ENCODE data around the gene KIRREL1.
A peak's percentile ranks its signal among the peaks of the same experiment; 100 is the strongest.

Gene KIRREL1

DNA sequence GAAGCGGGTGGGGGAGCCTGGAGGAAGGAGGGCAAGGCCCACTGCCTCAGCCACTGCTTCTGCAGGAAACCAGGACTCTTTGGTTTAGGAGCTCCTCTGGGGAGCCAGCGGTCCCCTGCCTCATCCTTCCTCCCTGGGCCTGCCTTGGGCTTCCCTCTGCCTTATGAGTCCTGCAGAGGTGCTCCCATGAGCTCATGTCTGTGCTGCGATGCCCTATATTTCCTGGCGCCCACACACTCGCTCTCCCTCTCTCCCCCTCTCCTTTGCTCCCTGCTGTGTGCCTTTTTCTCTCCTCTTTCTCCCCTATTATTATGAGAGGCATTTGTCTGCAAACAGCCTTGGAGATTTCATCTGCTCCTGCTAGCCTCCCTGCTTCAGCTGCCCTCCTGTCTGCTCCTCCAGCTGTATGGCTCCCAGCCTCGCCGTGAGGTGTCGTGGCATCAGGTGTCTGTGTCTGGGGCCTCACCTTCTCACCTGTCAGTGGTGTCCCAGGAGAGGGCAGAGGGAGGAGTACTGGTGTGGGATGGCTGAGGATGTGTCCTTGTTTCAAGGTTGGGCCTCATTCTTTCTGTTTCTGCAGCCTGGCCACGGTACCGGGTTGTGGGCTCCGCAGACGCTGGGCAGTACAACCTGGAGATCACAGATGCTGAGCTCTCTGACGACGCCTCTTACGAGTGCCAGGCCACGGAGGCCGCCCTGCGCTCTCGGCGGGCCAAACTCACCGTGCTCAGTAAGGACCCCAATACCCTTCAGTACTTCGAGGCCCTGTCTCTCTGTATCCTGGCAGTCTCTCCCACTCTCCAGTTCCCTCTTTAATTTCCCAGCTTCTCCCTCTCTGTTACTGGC is 84.2 kb downstream of the KIRREL1 start:
- DNase-seq, result no peak

DNA sequence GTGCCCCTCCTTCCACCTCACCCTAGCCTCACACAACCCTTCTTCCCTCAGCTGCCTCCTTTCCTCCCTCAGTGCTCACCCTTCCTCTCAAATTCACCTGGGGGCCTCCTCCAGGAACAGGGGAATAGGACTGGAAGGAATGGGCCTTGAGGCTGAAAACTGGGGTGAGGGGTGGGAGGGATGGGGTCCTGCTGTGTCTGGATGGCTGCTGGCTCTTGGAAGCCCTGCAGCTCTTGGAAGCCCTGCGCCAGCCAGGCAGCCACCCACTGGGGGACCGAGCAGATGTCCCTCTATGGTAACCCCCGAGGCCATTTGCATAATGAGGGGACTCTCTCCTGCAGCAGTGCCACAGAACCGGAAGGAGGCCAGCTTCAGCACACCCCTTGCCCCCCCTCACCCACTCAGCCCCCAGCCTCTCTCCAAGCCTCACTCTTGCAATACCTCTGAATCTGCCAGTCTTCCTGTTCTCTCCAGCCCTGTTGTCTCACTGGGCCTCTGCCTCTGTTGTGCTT is 85.2 kb downstream of the KIRREL1 start:
- DNase-seq, result no peak

DNA sequence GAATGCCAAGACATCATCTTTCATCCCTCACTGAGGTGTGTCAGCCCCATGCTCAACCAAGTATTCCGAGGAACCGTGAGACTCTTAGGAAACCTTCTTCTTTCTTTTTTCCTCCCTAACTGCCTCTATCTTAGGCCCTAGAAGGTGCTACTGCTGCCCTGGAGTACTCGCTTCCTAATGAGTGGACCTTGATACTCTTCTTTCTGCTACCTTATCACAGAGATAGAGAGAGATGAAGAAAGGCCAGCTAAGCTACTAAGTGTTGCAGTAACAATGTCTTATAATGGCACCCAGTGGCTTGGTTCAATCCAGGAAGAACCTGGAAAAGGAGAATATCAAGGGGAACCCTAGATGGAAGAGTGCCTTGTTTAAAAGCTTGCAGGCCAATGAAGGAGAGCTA is 86.6 kb downstream of the KIRREL1 start:
- no peak for DNase-seq

DNA sequence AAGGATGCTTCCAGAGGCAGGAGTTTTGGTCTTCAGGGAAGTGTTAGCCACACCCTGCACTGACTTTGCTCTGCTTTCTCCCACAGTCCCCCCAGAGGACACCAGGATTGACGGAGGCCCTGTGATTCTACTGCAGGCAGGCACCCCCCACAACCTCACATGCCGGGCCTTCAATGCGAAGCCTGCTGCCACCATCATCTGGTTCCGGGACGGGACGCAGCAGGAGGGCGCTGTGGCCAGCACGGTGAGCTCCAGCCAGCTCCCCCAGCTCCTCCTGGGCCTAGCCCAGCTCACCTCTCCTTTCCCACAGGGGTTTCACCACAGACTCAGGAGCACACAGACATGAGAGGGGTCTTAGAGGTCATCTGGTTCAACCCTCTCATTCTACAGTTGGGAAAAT is 90.9 kb downstream of the KIRREL1 start:
- no peak for DNase-seq

DNA sequence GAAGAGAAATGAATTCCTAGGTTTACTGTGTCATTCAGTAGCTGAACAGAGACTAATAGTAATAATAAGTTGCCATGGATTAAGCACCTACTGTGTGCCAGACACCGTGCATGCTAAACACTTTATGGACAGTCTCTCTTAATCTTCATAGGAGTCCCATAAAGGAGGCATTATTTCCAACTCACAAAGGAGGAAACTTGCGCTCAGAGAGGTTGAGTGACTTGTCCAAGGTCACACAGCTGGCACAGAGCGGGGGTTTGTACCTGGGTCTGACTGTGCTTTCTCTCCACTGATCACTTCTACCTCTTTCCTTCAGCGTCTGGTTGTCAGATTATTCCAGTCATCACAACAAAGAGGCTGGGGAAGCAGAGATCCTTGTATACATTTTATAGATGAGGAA is 91.3 kb downstream of the KIRREL1 start:
- no peak for DNase-seq

DNA sequence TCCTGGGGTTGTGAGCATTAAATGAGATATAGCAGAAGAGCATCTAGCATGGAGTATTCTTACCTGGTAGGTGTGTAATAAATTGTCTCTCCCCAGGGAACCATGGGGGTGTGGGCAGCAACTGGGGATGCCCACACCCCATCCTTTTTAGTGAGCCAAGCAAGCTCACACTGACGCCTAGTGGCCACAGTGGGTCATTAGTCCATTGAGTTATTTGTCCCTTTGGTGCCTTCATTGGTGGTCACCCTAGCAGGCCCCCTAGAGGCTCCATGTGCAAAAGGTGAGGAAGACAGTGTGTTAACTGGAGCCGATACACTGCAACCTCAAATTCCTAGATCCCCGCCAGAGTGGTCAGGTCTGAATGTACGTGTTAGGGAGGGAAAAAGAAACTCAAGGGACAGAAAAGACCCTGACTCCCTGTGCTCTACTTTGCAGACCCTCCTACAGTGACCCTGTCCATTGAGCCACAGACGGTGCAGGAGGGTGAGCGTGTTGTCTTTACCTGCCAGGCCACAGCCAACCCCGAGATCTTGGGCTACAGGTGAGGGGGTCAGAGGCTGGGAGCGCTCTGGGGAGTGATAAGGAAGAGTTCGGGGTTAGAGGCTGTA is 94.0 kb downstream of the KIRREL1 start:
- peak; percentile 41 for DNase-seq

DNA sequence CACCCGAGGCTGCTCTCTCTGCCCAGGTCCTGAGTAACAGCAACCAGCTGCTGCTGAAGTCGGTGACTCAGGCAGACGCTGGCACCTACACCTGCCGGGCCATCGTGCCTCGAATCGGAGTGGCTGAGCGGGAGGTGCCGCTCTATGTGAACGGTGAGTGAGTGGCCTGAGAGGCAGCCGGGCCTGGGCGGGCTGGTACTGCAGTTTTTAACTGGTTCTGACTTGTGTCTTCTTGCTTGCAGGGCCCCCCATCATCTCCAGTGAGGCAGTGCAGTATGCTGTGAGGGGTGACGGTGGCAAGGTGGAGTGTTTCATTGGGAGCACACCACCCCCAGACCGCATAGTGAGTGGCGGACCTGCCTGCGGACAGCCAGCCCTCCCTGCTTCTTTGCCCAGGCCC is 96.0 kb downstream of the KIRREL1 start:
- no peak for DNase-seq

DNA sequence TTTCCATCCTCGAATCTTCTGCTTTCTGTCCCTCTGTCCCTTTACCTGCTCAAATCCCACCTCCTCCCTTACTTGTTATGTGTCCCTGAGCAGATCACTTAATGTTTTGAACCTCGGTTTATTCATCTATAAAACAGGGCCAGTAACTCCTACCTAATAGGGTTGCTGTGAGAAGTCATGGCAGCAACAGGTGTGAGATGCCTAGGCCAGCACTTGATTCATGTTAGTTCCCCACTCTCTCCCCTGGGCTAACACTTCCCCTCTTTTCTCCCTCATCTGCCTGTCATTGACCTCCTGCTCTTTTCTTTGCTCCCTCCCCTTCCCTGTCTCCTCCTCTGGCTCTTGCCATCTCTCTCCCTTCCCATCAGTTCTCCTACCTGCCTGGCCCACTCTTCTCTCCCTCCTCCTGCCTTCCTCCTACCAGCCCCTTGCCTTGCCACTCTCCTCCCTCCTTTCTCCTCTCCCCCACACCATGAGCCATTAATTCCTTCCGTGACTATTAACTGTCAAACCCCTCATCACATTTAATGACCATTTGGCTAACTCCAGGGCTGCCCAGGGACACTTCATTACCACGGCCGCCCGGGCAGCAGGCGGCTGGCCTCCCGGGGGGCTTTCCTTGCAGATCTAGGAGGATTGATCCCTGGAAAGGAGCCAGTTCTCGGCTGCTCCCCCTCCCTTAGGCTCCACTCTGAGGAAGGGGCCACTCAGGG is 96.6 kb downstream of the KIRREL1 start:
- DNase-seq, result no peak

DNA sequence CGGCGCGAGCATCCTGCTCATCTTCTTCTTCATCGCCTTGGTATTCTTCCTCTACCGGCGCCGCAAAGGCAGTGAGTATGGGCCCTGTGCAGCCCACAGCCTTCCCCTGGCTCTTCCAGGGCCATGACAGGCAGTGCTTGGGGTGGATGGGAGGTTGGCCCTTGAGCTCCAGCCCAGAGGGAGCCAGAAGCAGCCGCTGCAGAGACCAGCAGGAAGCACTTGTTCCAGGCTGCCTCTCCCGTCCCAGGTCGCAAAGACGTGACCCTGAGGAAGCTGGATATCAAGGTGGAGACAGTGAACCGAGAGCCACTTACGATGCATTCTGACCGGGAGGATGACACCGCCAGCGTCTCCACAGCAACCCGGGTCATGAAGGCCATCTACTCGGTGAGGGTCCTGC is 99.9 kb downstream of the KIRREL1 start:
- DNase-seq, result no peak

DNA sequence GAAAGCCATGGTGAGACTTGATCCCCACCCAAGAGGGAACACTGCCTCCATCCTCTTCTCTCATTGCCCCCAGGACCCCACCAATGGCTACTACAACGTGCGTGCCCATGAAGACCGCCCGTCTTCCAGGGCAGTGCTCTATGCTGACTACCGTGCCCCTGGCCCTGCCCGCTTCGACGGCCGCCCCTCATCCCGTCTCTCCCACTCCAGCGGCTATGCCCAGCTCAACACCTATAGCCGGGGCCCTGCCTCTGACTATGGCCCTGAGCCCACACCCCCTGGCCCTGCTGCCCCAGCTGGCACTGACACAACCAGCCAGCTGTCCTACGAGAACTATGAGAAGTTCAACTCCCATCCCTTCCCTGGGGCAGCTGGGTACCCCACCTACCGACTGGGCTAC is 101.1 kb downstream of the KIRREL1 start:
- no peak for DNase-seq

DNA sequence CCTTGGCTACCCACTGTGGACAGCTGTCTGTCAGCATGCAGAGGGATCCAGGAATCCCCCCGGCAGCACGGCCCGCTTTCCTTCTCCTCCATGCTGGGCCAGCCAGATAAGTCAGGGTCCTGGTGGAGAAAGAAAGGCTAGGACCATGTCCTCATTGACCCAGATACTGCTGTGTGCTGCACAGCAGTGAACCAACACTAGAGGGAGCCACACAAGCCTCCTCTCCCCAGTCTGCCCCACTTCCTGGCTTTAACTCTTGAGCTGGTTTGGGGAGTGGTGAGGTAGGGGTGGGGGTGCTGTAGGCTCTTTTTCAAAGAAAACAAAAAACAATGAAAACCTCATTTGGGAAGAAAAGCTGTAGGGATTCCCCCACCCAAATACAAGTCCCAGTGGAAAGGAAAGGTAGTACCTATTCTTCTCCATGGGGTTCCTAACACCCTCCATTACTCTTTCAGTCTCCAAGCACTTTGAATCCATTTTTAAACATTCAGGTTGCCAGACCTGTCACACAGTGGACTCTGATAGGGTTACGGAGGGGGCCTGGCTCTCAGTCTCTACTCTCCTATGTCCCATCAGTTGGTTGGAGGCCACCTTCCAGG is 102.4 kb downstream of the KIRREL1 start:
- no peak for DNase-seq

DNA sequence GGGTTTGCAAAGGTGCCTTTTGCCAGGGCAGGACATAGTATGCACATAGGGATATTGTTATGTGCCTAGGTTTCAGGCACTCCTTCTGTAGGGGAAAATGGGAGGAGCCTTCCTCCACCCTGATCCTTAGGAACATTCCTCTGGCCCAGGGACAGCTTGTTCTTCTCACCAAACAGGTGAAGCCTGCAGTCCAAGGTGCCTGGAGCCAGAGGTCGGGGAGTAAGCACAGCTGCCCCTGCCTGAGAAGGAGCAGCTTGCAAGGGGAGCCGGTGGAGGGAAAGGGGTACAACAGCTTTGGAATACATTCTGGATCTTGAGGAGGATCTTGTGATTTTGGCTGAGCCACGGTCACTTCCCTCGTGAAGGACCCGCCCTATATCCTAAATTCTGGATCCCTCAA is 104.8 kb downstream of the KIRREL1 start:
- no peak for DNase-seq

DNA sequence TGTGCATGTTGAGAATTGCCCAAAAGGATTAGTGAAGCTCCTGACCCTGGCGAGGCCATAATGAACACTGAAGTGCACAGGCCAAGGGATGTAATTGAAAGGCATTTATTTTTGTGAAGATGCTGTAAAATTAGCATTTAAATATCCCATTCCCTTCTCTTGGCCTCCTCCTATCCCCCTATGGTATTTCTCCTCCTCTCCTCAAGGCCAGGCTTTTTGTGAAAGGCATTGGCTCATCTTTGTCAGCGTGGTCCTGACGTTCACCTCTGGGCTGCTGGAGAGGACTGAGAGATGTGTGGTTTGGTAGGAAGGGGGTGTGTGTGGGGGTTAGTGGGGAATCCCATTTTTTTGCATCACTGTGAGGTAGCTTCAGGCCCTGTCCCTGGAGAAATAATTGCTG is 105.7 kb downstream of the KIRREL1 start:
- DNase-seq, result no peak

DNA sequence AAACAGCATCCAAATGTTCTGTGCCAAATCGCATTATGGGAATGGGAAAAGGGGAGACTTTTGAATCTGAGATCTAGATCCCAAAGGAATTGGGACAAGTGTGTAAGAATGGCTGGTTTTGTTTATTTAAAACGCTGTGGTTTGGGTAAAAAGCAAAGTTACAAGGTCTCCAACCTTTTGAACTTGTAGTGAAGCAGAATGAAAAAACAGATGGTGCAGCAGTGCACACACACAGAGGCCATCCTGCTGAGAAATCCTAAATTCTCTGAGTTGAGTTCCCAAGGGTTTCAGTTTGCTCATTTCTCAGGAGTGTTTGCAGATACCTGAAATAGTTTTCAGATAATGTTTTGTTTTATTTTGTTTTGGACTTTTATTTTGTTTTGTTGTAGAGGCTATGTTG is 107.1 kb downstream of the KIRREL1 start:
- DNase-seq, result no peak

DNA sequence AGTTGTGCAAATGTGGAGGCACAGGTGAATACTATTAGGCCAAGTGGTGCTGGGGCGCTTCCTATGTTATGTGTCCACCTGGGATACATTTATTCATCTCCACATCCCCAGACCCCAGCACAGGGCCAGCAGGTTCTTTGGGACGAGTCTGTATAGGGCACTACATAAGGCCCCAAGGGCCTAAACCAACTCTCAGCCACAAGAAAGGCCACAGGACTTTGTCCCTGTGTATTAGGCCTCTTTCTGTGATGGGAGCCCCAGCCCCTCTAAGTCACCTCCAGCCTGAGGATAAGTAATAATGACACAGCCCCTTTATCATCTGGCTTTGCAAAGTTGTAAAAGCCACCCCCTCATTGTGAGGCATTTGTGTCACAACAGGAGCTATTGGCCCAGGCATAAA is 108.0 kb downstream of the KIRREL1 start:
- no peak for DNase-seq

DNA sequence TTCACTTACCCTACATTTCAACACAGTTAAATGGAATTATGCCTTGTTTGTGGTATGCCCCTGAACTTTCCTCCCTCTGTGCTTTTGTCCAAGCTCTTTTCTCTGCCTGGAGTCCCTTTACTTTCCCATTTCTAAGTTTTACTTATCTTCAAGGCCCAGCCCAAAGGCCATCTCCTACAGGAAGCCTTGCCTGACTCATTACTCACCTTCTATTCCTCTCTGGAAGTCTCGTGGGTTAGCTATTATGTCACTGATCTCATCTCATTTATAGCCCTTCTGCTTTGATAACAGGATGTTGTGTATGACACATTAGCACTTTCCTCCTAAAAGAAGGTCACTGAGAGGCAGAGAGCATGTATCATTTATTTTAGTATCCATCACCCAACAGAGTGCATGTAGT is 108.5 kb downstream of the KIRREL1 start:
- no peak for DNase-seq

DNA sequence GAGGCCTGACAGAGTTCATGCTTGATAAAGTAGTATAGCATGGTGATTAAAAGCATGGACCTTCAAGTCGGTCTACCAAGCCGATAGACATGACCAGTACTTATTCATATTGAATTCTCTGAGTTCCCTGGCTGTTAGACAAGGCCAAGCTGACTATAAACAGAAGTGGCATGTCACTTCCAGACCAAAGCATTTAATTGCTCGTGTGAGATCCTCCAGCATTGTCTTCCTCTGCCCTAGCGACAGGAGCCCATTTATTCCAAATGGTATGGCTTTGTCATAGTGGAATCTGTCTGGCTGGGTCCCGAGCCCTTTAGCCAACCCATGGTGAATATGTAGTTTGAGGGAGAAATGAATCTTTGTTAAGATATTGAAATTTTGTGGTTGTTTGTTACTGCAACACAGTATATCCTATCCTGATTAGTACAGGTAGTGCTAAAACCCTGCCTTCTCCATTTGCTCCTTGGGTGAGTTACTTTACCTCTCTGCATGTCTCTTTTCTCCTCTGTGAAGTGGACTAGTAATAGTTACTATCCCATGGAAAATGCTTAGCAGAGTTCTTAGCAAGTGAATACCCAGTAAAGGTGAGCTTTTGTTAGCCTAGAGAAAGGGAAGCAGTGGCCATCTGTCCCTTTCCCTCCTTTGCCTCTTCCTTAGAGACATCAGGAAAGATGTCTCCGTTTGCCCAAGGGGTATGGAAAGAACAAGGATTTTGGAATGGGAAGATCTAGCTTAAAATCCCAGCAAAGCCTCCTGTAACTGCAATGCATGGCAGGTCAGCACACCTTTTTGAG is 109.6 kb downstream of the KIRREL1 start:
- DNase-seq, result no peak

DNA sequence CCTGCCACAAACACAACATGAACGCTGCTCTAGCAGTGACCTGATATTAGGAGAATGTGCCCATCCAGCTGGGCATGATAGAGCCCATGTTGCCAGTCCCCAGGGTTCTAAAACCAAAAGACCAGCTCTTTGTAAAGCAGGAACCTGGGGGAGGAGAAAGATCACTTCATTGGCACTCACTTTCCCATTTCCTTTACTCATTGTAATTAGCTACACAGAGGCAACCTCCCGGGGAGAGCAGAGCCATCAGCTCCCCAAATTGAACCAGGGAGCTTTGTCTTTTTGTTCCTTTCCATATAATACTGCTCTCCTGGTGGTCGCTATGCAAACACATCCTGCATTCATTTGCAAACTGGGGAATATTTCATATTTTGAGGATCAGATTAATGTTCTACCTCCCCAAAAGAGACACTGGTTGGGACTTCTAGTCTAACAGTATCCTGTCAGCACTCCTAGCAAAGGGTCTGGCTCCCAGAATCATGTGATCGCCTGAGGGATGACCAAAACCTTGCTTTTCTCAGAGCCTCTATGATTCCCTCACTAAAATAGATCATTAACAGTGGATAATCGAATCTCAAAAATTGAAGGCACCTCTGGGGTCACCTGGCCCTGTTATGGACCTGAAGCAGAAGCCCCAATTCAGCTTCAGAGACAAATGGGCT is 110.5 kb downstream of the KIRREL1 start:
- no peak for DNase-seq

DNA sequence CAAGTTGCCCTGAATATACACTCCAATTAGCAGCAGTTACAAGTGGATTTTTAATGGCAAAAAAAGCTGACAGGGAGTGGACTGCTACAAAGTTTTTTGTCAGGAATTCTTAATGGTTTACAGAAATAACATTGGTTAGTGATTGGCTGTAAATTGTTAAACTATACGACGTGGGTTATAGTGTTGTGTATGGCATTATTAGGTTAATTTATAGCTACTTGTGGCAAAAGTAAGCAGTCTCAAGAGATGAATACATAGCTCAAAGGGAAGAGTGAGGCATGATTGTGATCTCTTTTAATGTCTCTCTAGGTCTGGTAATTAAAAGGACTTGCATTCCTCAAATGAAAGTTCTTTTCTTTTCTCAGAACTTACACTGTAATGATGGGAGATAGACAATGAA is 111.4 kb downstream of the KIRREL1 start:
- DNase-seq, result no peak

DNA sequence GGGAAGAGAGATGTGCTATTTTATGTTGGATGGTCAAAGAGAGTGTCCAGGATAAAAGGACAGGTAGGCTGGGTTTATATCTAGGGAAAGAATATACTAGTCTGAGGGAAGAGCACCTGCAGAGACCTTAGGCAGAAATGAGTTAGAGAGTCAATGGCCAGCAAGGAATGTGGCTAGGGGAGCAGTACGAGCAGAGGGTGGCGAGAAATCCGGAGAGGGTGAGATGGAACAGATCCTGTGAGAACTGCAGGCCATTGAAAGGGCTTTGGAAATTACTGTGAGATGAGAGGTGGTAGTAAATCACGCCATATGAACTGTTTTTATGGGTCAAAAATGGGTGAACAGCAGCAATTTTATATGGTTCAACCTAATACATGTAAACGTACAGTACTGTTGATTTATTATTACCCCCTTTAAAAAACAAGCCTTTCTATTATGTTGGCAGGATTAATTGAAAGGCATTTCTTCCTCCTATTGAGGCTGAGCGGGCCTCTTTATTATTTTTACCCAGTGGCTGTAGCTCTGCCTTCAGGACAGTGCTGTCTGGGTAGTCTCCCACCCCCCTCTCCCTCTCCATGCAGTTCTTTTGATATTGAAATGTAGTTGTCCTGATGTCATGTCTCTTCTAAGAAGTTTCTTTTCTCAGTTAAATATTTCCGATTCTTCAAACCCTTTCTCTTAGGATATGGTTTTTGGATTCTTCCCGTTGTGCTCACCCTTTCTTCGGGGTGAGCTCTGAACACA is 112.1 kb downstream of the KIRREL1 start:
- DNase-seq, result no peak

DNA sequence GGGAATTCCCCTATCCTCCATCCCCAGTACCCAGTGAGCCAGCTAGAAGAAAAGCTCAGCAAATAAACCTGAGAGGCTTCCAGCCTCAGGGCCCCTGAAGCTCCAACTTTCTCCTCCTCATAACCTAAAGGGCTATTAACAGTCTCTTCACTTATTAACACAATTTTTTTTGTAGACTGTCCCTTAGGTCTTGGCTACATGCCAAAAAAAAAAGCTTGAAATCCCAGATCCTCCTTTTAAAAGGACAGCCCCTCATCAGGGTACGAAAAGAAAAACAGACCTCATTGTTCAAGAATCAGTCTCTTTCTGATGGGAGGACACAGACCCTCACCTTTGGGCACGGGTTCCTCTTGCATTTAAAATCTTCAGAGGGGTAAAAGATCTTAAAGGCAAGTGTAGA is 114.5 kb downstream of the KIRREL1 start:
- no peak for DNase-seq
